Keratinocyte (primary cell): ENCODE results near the gene GBP3. TPM values are rescaled to one million over a fixed set of nuclear protein-coding genes. Genes with fewer than 3 reads are reported as not detected.

Source experiments
- DNase-seq: peaks from one replicate; pipeline ENCODE4 v3.0.0-alpha.2; 2011; ENCODE audit warnings: low read depth, missing footprints, low spot score
- FAIRE-seq: peaks from 2 replicates; lab custom pipeline; 2011; peaks lifted over from hg19 to GRCh38; lab: Jason Lieb, UNC
- H2AFZ ChIP-seq: 2 replicates; pipeline ENCODE4 v1.6.0; 2012; ENCODE audit warnings: low read length, control low read depth, inconsistent platforms; ENCODE audit not compliant: control insufficient read depth
- H3K27ac ChIP-seq: 2 replicates; pipeline ENCODE4 v1.5.1; 2011; ENCODE audit warnings: low read length; ENCODE audit not compliant: control insufficient read depth, insufficient read depth
- H3K27me3 ChIP-seq: 3 replicates; pipeline ENCODE4 v1.6.0; 2011; ENCODE audit warnings: low read length; ENCODE audit not compliant: control insufficient read depth, insufficient read depth; ENCODE audit errors: extremely low read depth
- H3K36me3 ChIP-seq, 2 experiments: 2 replicates in 1 of 2; 3 replicates in 1 of 2; pipeline ENCODE4 v1.5.1; 2011; ENCODE audit warnings: low read length in 2 of 2, mild to moderate bottlenecking in 1 of 2; ENCODE audit not compliant: control insufficient read depth in 2 of 2, insufficient read depth in 2 of 2; ENCODE audit errors: extremely low read depth in 1 of 2
- H3K4me1 ChIP-seq: 3 replicates; pipeline ENCODE4 v1.5.1; 2011; ENCODE audit warnings: low read length; ENCODE audit not compliant: control insufficient read depth, insufficient read depth; ENCODE audit errors: extremely low read depth
- H3K4me2 ChIP-seq: 3 replicates; pipeline ENCODE4 v1.6.0; 2011; ENCODE audit warnings: low read depth, low read length; ENCODE audit not compliant: control insufficient read depth, insufficient read depth; ENCODE audit errors: extremely low read depth
- H3K4me3 ChIP-seq, 3 experiments: fragments of 200-600 bp in 1 of 3; sonication (generic) in 1 of 3; 2 replicates in 2 of 3; 3 replicates in 1 of 3; pipeline ENCODE4 v1.5.1; 2011 to 2016; ENCODE audit warnings: low read length in 3 of 3, mild to moderate bottlenecking in 3 of 3, control low read depth in 2 of 3, inconsistent platforms in 1 of 3, low read depth in 1 of 3, mixed read lengths in 1 of 3, mixed run types in 1 of 3, moderate library complexity in 1 of 3; ENCODE audit not compliant: control insufficient read depth in 2 of 3, insufficient read depth in 2 of 3; ENCODE audit errors: extremely low read depth in 1 of 3
- H3K79me2 ChIP-seq: 2 replicates; pipeline ENCODE4 v1.6.0; 2012; ENCODE audit warnings: low read length; ENCODE audit not compliant: control insufficient read depth, insufficient read depth
- H3K9ac ChIP-seq: 3 replicates; pipeline ENCODE4 v1.6.0; 2011; ENCODE audit warnings: low read length; ENCODE audit not compliant: control insufficient read depth, insufficient read depth; ENCODE audit errors: extremely low read depth
- H3K9me1 ChIP-seq: 3 replicates; pipeline ENCODE4 v1.6.0; 2011; ENCODE audit warnings: low read length; ENCODE audit not compliant: control insufficient read depth, insufficient read depth; ENCODE audit errors: extremely low read depth
- H3K9me3 ChIP-seq: 2 replicates; pipeline ENCODE4 v1.5.1; 2012; ENCODE audit warnings: low read depth, low read length; ENCODE audit not compliant: control insufficient read depth
- H4K20me1 ChIP-seq: 3 replicates; pipeline ENCODE4 v1.6.0; 2011; ENCODE audit warnings: low read length; ENCODE audit not compliant: control insufficient read depth, insufficient read depth; ENCODE audit errors: extremely low read depth
- CTCF ChIP-seq, 3 experiments: IDR thresholded peaks in 1 of 3; conservative IDR thresholded peaks in 1 of 3; optimal IDR thresholded peaks in 1 of 3; 2 replicates in 2 of 3; 3 replicates in 1 of 3; pipeline versions ENCODE3 to v1.5.1; 2011; ENCODE audit warnings: low read length in 3 of 3, mild to moderate bottlenecking in 3 of 3, moderate library complexity in 2 of 3, control low read depth in 1 of 3, inconsistent platforms in 1 of 3; ENCODE audit not compliant: insufficient read depth in 2 of 3; ENCODE audit errors: extremely low read depth in 1 of 3
- EZH2 ChIP-seq: IDR thresholded peaks from one replicate; pipeline ENCODE4 v1.6.1; 2012; ENCODE audit warnings: inconsistent platforms, mild to moderate bottlenecking, low read length, moderate library complexity
- dilution Hi-C: fragments of 300-500 bp; cut with MboI; formaldehyde crosslinking; loops from one replicate; pipeline ENCODE4 v1.7.0; 2020; ENCODE audit warnings: low sequenced_read_pairs; ENCODE audit not compliant: extremely low pct_ligation_motif_present
- polyA plus RNA-seq, 5 experiments: library from polyadenylated mRNA; depleted of rRNA in 3 of 5; stranded (reverse) in 3 of 5; stranded (forward) in 1 of 5; unstranded in 1 of 5; fragments of >200 nt; gene quantifications; 1 replicate in 1 of 5; 2 replicates in 3 of 5; 3 replicates in 1 of 5; pipeline versions ENCODE4 v1.2.1 to v1.2.3, GENCODE V29; 2011 to 2012; ENCODE audit warnings: missing spikeins in 2 of 5, low read depth in 1 of 5, low replicate concordance in 1 of 5

The GBP3 gene
- polyA plus RNA-seq, 1 donor (not counting 4 experiments of a cell fraction or from before 2014, with no cell fraction given), result 42.6 TPM

- peaks cover 3 to 5% of the 10 kb centered on the region in 2 experiments for H3K36me3 ChIP-seq
- DNase-seq, result no peak
- TF ChIP-seq EZH2 (no peak), CTCF (optimal IDR thresholded peaks at IDR 0.05 in 1 of 3, IDR thresholded peaks at IDR 0.05 in 1 of 3, conservative IDR thresholded peaks at IDR 0.05 in 1 of 3; ENCODE audit: extremely low read depth in 1 of 3, insufficient read depth in 2 of 3, low read length in 3 of 3) (no peak)
- H3K27ac ChIP-seq, result no peak overlapping the region
- no peaks in the 10 kb centered on the region for H4K20me1 ChIP-seq
- FAIRE-seq, result no peak
- H3K9me3 ChIP-seq, result no peaks in the 10 kb centered on the region
- H3K9me1 ChIP-seq, result no peaks in the 10 kb centered on the region
- no peak overlapping the region for H3K4me2 ChIP-seq
- no peaks in the 10 kb centered on the region for H3K27me3 ChIP-seq
- H3K4me3 ChIP-seq, result no peak overlapping the region
- H2AFZ ChIP-seq, result no peak overlapping the region
- dilution Hi-C loops, result no loop called here
- no peaks in the 10 kb centered on the region for H3K79me2 ChIP-seq
- H3K4me1 ChIP-seq, result peaks cover 8% of the 10 kb centered on the region
- no peak overlapping the region for H3K9ac ChIP-seq
Measured at GRCh38 chr1:89001510-89001909, 21.2 kb downstream of the GBP3 start.

- Histone ChIP-seq H2AFZ (no peak overlapping the region), H3K4me2 (no peak overlapping the region), H4K20me1 (no peaks in the 10 kb centered on the region), H3K4me3 (no peak overlapping the region), H3K27ac (no peak overlapping the region), H3K9me3 (no peaks in the 10 kb centered on the region), H3K4me1 (peaks cover 13% of the 10 kb centered on the region), H3K27me3 (no peaks in the 10 kb centered on the region), H3K9me1 (no peaks in the 10 kb centered on the region), H3K9ac (no peak overlapping the region), H3K36me3 (no peaks in the 10 kb centered on the region), H3K79me2 (no peaks in the 10 kb centered on the region)
- dilution Hi-C loops, result no loop called here
- no peak for DNase-seq
- FAIRE-seq, result peak; percentile 69
- TF ChIP-seq CTCF (optimal IDR thresholded peaks at IDR 0.05 in 1 of 3, IDR thresholded peaks at IDR 0.05 in 1 of 3, conservative IDR thresholded peaks at IDR 0.05 in 1 of 3; ENCODE audit: extremely low read depth in 1 of 3, insufficient read depth in 2 of 3, low read length in 3 of 3), result peak in 2 of 3 experiments; percentile 19 to 31
- TF ChIP-seq EZH2, result no peak
Measured at GRCh38 chr1:88998716-88999115, 23.9 kb downstream of the GBP3 start.
